Panc1 (cell line): Measurements from ENCODE around the gene PTDSS2.

Experiments used
- CTCF ChIP-seq: fragments of 450-650 bp; IDR thresholded peaks from 2 replicates; pipeline ENCODE4 v1.5.1; 2017; ENCODE audit warnings: mild to moderate bottlenecking
- POLR2AphosphoS5 ChIP-seq: IDR thresholded peaks from 2 replicates; pipeline ENCODE4 v1.6.1; 2012; ENCODE audit warnings: mild to moderate bottlenecking, low read depth, low read length, moderate library complexity
- SIN3A ChIP-seq: IDR thresholded peaks from 2 replicates; pipeline ENCODE4 v1.6.1; 2012; ENCODE audit warnings: low read depth, mild to moderate bottlenecking, low read length, moderate library complexity, borderline replicate concordance; ENCODE audit not compliant: insufficient read depth
- TCF7L2 ChIP-seq: IDR thresholded peaks from 2 replicates; pipeline ENCODE4 v1.6.1; 2011; ENCODE audit warnings: mild to moderate bottlenecking, low read depth, low read length, inconsistent platforms

- no peak for TF ChIP-seq CTCF
- no peak for TF ChIP-seq POLR2AphosphoS5
- no peak for TF ChIP-seq SIN3A
- no peak for TF ChIP-seq TCF7L2
Observed at GRCh38 chr11:521177-521688, 71.2 kb downstream of the PTDSS2 start.
